ENCODE measurements around the gene CCDC17.
A peak's percentile ranks its signal among the peaks of the same experiment; 100 is the strongest.
"Not testable (repeated sequence)": the region's sequence is repeated elsewhere in the genome, so short reads cannot be mapped to it uniquely, and the experiment has no call there.

Gene CCDC17

GRCh38 chr1:45607404-45608074, 16.3 kb downstream of the CCDC17 start:
- H3K27ac ChIP-seq (ENCODE audit: low read length) = no peak overlapping the region
- H3K27me3 ChIP-seq (ENCODE audit: control insufficient read depth, insufficient read depth, low read length) = no peaks in the 10 kb centered on the region
- WGBS (ENCODE audit: insufficient coverage, insufficient read length) = no CpG with 5 or more reads among the region's 6 CpGs
- H3K9me3 ChIP-seq (ENCODE audit: control insufficient read depth, insufficient read depth, low read length) = no peaks in the 10 kb centered on the region
- H3K4me3 ChIP-seq (ENCODE audit: low read length) = no peak overlapping the region
- peaks cover 20% of the 10 kb centered on the region for H3K36me3 ChIP-seq (ENCODE audit: control insufficient read depth, insufficient read depth, low read length)
- no peak for DNase-seq (ENCODE audit: low read depth, low spot score)
- H3K4me1 ChIP-seq (ENCODE audit: control insufficient read depth, insufficient read depth, low read length) = no peaks in the 10 kb centered on the region

GRCh38 chr1:45604239-45604638, 19.6 kb downstream of the CCDC17 start:
- Histone ChIP-seq H3K27ac (ENCODE audit: low read length) (no peak overlapping the region), H3K9me3 (ENCODE audit: control insufficient read depth, insufficient read depth, low read length) (no peaks in the 10 kb centered on the region), H3K27me3 (ENCODE audit: control insufficient read depth, insufficient read depth, low read length) (no peaks in the 10 kb centered on the region), H3K4me1 (ENCODE audit: control insufficient read depth, insufficient read depth, low read length) (no peaks in the 10 kb centered on the region), H3K4me3 (ENCODE audit: low read length) (no peak overlapping the region), H3K36me3 (ENCODE audit: control insufficient read depth, insufficient read depth, low read length) (peaks cover 16% of the 10 kb centered on the region; the same call in 1 of the 2 replicates)
- WGBS (ENCODE audit: insufficient coverage, insufficient read length) = no CpG with 5 or more reads among the region's 2 CpGs
- no peak for DNase-seq (ENCODE audit: low read depth, low spot score)

GRCh38 chr1:45596765-45597164, 27.1 kb downstream of the CCDC17 start:
- DNase-seq (ENCODE audit: low read depth, low spot score); H3K27ac ChIP-seq (ENCODE audit: low read length); H3K9me3 ChIP-seq (ENCODE audit: control insufficient read depth, insufficient read depth, low read length); H3K4me1 ChIP-seq (ENCODE audit: control insufficient read depth, insufficient read depth, low read length); H3K27me3 ChIP-seq (ENCODE audit: control insufficient read depth, insufficient read depth, low read length); H3K4me3 ChIP-seq (ENCODE audit: low read length): not testable (repeated sequence)
- no CpG with 5 or more reads among the region's 8 CpGs for whole genome bisulfite sequencing (ENCODE audit: insufficient coverage, insufficient read length)
- peaks cover 14% of the 10 kb centered on the region for H3K36me3 ChIP-seq (ENCODE audit: control insufficient read depth, insufficient read depth, low read length)

- WGBS (ENCODE audit: insufficient coverage, insufficient read length) = no CpG with 5 or more reads among the region's 4 CpGs
- Histone ChIP-seq H3K36me3 (ENCODE audit: control insufficient read depth, insufficient read depth, low read length) (peaks cover 18% of the 10 kb centered on the region), H3K9me3 (ENCODE audit: control insufficient read depth, insufficient read depth, low read length) (no peaks in the 10 kb centered on the region), H3K4me3 (ENCODE audit: low read length) (no peak overlapping the region), H3K27me3 (ENCODE audit: control insufficient read depth, insufficient read depth, low read length) (no peaks in the 10 kb centered on the region), H3K27ac (ENCODE audit: low read length) (no peak overlapping the region), H3K4me1 (ENCODE audit: control insufficient read depth, insufficient read depth, low read length) (no peaks in the 10 kb centered on the region)
- DNase-seq (ENCODE audit: low read depth, low spot score) = no peak
Observed at GRCh38 chr1:45594412-45594811, 29.4 kb downstream of the CCDC17 start.

- H3K36me3 ChIP-seq (ENCODE audit: control insufficient read depth, insufficient read depth, low read length) = peaks cover 11% of the 10 kb centered on the region
- no peak for DNase-seq (ENCODE audit: low read depth, low spot score)
Observed at GRCh38 chr1:45589861-45590260, 34.0 kb downstream of the CCDC17 start.

GRCh38 chr1:45586769-45587168, 37.1 kb downstream of the CCDC17 start:
- no peak for DNase-seq (ENCODE audit: low read depth, low spot score)
- Histone ChIP-seq H3K27me3 (ENCODE audit: control insufficient read depth, insufficient read depth, low read length) (no peaks in the 10 kb centered on the region), H3K4me1 (ENCODE audit: control insufficient read depth, insufficient read depth, low read length) (peaks cover 4% of the 10 kb centered on the region; the same call in 1 of the 2 replicates), H3K4me3 (ENCODE audit: low read length) (no peak overlapping the region), H3K36me3 (ENCODE audit: control insufficient read depth, insufficient read depth, low read length) (peaks cover 4% of the 10 kb centered on the region; the same call in 1 of the 2 replicates), H3K9me3 (ENCODE audit: control insufficient read depth, insufficient read depth, low read length) (no peaks in the 10 kb centered on the region), H3K27ac (ENCODE audit: low read length) (no peak overlapping the region)
- no CpG with 5 or more reads among the region's 4 CpGs for WGBS (ENCODE audit: insufficient coverage, insufficient read length)

More at GRCh38 chr1:45589861-45590260, 34.0 kb downstream of the CCDC17 start:
- H3K27ac ChIP-seq (ENCODE audit: low read length) = no peak overlapping the region
- H3K4me3 ChIP-seq (ENCODE audit: low read length) = no peak overlapping the region
- H3K27me3 ChIP-seq (ENCODE audit: control insufficient read depth, insufficient read depth, low read length) = no peaks in the 10 kb centered on the region
- H3K4me1 ChIP-seq (ENCODE audit: control insufficient read depth, insufficient read depth, low read length) = peaks cover 4% of the 10 kb centered on the region; the same call in 1 of the 2 replicates
- no CpG with 5 or more reads among the region's 1 CpG for WGBS (ENCODE audit: insufficient coverage, insufficient read length)
- no peaks in the 10 kb centered on the region for H3K9me3 ChIP-seq (ENCODE audit: control insufficient read depth, insufficient read depth, low read length)

- DNase-seq (ENCODE audit: low read depth, low spot score) = no peak
- Histone ChIP-seq H3K4me3 (ENCODE audit: low read length) (peak overlapping the region; percentile 78; the same call in 1 of the 2 replicates), H3K4me1 (ENCODE audit: control insufficient read depth, insufficient read depth, low read length) (peaks cover 4% of the 10 kb centered on the region; the same call in 1 of the 2 replicates), H3K27ac (ENCODE audit: low read length) (no peak overlapping the region), H3K27me3 (ENCODE audit: control insufficient read depth, insufficient read depth, low read length) (no peaks in the 10 kb centered on the region), H3K36me3 (ENCODE audit: control insufficient read depth, insufficient read depth, low read length) (no peaks in the 10 kb centered on the region), H3K9me3 (ENCODE audit: control insufficient read depth, insufficient read depth, low read length) (no peaks in the 10 kb centered on the region)
- no CpG with 5 or more reads among the region's 7 CpGs for WGBS (ENCODE audit: insufficient coverage, insufficient read length)
Observed at GRCh38 chr1:45585496-45586075, 38.3 kb downstream of the CCDC17 start.

GRCh38 chr1:45585110-45585426, 38.8 kb downstream of the CCDC17 start:
- DNase-seq (ENCODE audit: low read depth, low spot score) = no peak
- Histone ChIP-seq H3K36me3 (ENCODE audit: control insufficient read depth, insufficient read depth, low read length) (no peaks in the 10 kb centered on the region), H3K27me3 (ENCODE audit: control insufficient read depth, insufficient read depth, low read length) (no peaks in the 10 kb centered on the region), H3K27ac (ENCODE audit: low read length) (no peak overlapping the region), H3K4me1 (ENCODE audit: control insufficient read depth, insufficient read depth, low read length) (peaks cover 4% of the 10 kb centered on the region; the same call in 1 of the 2 replicates), H3K9me3 (ENCODE audit: control insufficient read depth, insufficient read depth, low read length) (no peaks in the 10 kb centered on the region), H3K4me3 (ENCODE audit: low read length) (peak overlapping the region; percentile 78; the same call in 1 of the 2 replicates)
- no CpG with 5 or more reads among the region's 5 CpGs for WGBS (ENCODE audit: insufficient coverage, insufficient read length)

- WGBS (ENCODE audit: insufficient coverage, insufficient read length) = no CpG with 5 or more reads among the region's 59 CpGs
Observed at GRCh38 chr1:45584351-45585109, 39.3 kb downstream of the CCDC17 start.

GRCh38 chr1:45583666-45584350, 40.0 kb downstream of the CCDC17 start, which contains the start of gene NASP:
Gene NASP (plus strand): TSS chr1:45584041. CDS start chr1:45584147, 106 bp downstream.
- peak within 1 kb of the TSS; percentile 78 for H3K4me3 ChIP-seq (ENCODE audit: low read length)
- H3K9me3 ChIP-seq (ENCODE audit: control insufficient read depth, insufficient read depth, low read length) = no peaks in the 10 kb centered on the region
- no peak for DNase-seq (ENCODE audit: low read depth, low spot score)
- no peaks in the 10 kb centered on the region for H3K27me3 ChIP-seq (ENCODE audit: control insufficient read depth, insufficient read depth, low read length)
- H3K27ac ChIP-seq (ENCODE audit: low read length) = no peak within 1 kb of the TSS
- H3K36me3 ChIP-seq (ENCODE audit: control insufficient read depth, insufficient read depth, low read length) = no peaks in the 10 kb centered on the region
- H3K4me1 ChIP-seq (ENCODE audit: control insufficient read depth, insufficient read depth, low read length) = peaks cover 4% of the 10 kb centered on the region; the same call in 1 of the 2 replicates
- no CpG with 5 or more reads among the region's 41 CpGs for WGBS (ENCODE audit: insufficient coverage, insufficient read length)

More at GRCh38 chr1:45584351-45585109, 39.3 kb downstream of the CCDC17 start:
- no peaks in the 10 kb centered on the region for H3K36me3 ChIP-seq (ENCODE audit: control insufficient read depth, insufficient read depth, low read length)
- DNase-seq (ENCODE audit: low read depth, low spot score) = no peak
- peak overlapping the region; percentile 78 for H3K4me3 ChIP-seq (ENCODE audit: low read length)
- H3K4me1 ChIP-seq (ENCODE audit: control insufficient read depth, insufficient read depth, low read length) = peaks cover 4% of the 10 kb centered on the region; the same call in 1 of the 2 replicates
- H3K9me3 ChIP-seq (ENCODE audit: control insufficient read depth, insufficient read depth, low read length) = no peaks in the 10 kb centered on the region
- H3K27ac ChIP-seq (ENCODE audit: low read length) = no peak overlapping the region
- no peaks in the 10 kb centered on the region for H3K27me3 ChIP-seq (ENCODE audit: control insufficient read depth, insufficient read depth, low read length)

All from iPS DF 6.9 (cell line).